Measurements from ENCODE around the gene RCVRN.

Gene RCVRN

GRCh38 chr17:9905078-9905415, at the start of gene RCVRN:
Gene RCVRN, minus strand, starts transcription at chr17:9905271. Its CDS starts 91 bp downstream, at chr17:9905180.
- DNase-seq: no peak

GRCh38 chr17:9953492-9953891, 48.4 kb upstream of the RCVRN start:
- DNase-seq: no peak

- DNase-seq: no peak
These were observed 46.7 kb upstream of the RCVRN start for GRCh38 chr17:9951803-9952202.

- no peak for DNase-seq
These were observed 43.9 kb upstream of the RCVRN start for GRCh38 chr17:9948928-9949327.

GRCh38 chr17:9944704-9945103, 39.6 kb upstream of the RCVRN start:
- no peak for DNase-seq

- DNase-seq: no peak
These were observed 38.3 kb upstream of the RCVRN start for GRCh38 chr17:9943343-9943742.

GRCh38 chr17:9942885-9943284, 37.8 kb upstream of the RCVRN start:
- no peak for DNase-seq

- DNase-seq: no peak
These were observed 36.2 kb upstream of the RCVRN start for GRCh38 chr17:9941305-9941704.

GRCh38 chr17:9940841-9941240, 35.8 kb upstream of the RCVRN start:
- no peak for DNase-seq

- no peak for DNase-seq
These were observed 33.7 kb upstream of the RCVRN start for GRCh38 chr17:9938764-9939163.

- no peak for DNase-seq
These were observed 32.8 kb upstream of the RCVRN start for GRCh38 chr17:9937901-9938300.

GRCh38 chr17:9937241-9937761, 32.2 kb upstream of the RCVRN start:
- DNase-seq: no peak

- DNase-seq: no peak
These were observed 31.0 kb upstream of the RCVRN start for GRCh38 chr17:9936095-9936494.

- no peak for DNase-seq
These were observed 30.3 kb upstream of the RCVRN start for GRCh38 chr17:9935408-9935807.

GRCh38 chr17:9934331-9934730, 29.3 kb upstream of the RCVRN start:
- DNase-seq: no peak

- DNase-seq: no peak
These were observed 27.4 kb upstream of the RCVRN start for GRCh38 chr17:9932491-9932890.

GRCh38 chr17:9931144-9931741, 26.2 kb upstream of the RCVRN start:
- no peak for DNase-seq

- no peak for DNase-seq
These were observed 24.8 kb upstream of the RCVRN start for GRCh38 chr17:9929871-9930270.

GRCh38 chr17:9928601-9929333, 23.7 kb upstream of the RCVRN start:
- no peak for DNase-seq

GRCh38 chr17:9926150-9926804, 21.2 kb upstream of the RCVRN start:
- no peak for DNase-seq

- DNase-seq: no peak
These were observed 20.4 kb upstream of the RCVRN start for GRCh38 chr17:9925457-9925856.

GRCh38 chr17:9924735-9925191, 19.7 kb upstream of the RCVRN start:
- peak; percentile 16 for DNase-seq

GRCh38 chr17:9922012-9922848, 17.2 kb upstream of the RCVRN start:
- no peak for DNase-seq

Measured in NCI-H2029 (cell line).